Smooth muscle cell (in vitro differentiated cells): Measurements from ENCODE around the gene C2CD3. TPM values are rescaled to one million over a fixed set of nuclear protein-coding genes. Genes with fewer than 3 reads are reported as not detected.

Experiments
- DNase-seq: peaks from one replicate; lab custom pipeline; 2025; ENCODE audit not compliant: unreplicated experiment; lab: John Stamatoyannopoulos, UW
- H2AFZ ChIP-seq: fragments of 200-600 bp; sonication (generic); 2 replicates; pipeline ENCODE4 v1.6.0; 2016; ENCODE audit warnings: antibody characterized with exemption, low read depth, mild to moderate bottlenecking
- H3F3A ChIP-seq: fragments of 200-600 bp; sonication (generic); 2 replicates; pipeline ENCODE4 v1.6.0; 2017; ENCODE audit warnings: antibody characterized with exemption, low read depth
- H3K27ac ChIP-seq: fragments of 200-600 bp; sonication (generic); 2 replicates; pipeline ENCODE4 v1.5.1; 2016; ENCODE audit warnings: low read depth, mild to moderate bottlenecking
- H3K27me3 ChIP-seq: fragments of 200-600 bp; sonication (generic); 2 replicates; pipeline ENCODE4 v1.6.1; 2016; ENCODE audit warnings: low read depth, mild to moderate bottlenecking
- H3K36me3 ChIP-seq: fragments of 200-600 bp; sonication (generic); 2 replicates; pipeline ENCODE4 v1.5.1; 2016; ENCODE audit warnings: low read depth
- H3K4me1 ChIP-seq: fragments of 200-600 bp; sonication (generic); 2 replicates; pipeline ENCODE4 v1.5.1; 2016; ENCODE audit warnings: low read depth
- H3K4me2 ChIP-seq: fragments of 200-600 bp; sonication (generic); 2 replicates; pipeline ENCODE4 v1.6.0; 2016; ENCODE audit warnings: mild to moderate bottlenecking
- H3K4me3 ChIP-seq: fragments of 200-600 bp; sonication (generic); 2 replicates; pipeline ENCODE4 v1.5.1; 2016; ENCODE audit warnings: mild to moderate bottlenecking
- H3K79me2 ChIP-seq: fragments of 200-600 bp; sonication (generic); 2 replicates; pipeline ENCODE4 v1.6.0; 2016; ENCODE audit warnings: low read depth, mild to moderate bottlenecking
- H3K9ac ChIP-seq: fragments of 200-600 bp; sonication (generic); 2 replicates; pipeline ENCODE4 v1.6.0; 2016; ENCODE audit warnings: low read depth
- H3K9me3 ChIP-seq: fragments of 200-600 bp; sonication (generic); replicated peaks from 2 replicates; pipeline ENCODE4 v1.5.1; 2016; ENCODE audit warnings: low read depth
- H4K20me1 ChIP-seq: fragments of 200-600 bp; sonication (generic); 2 replicates; pipeline ENCODE4 v1.6.0; 2016; ENCODE audit warnings: low read depth
- WGBS: methylation state at CpG from one replicate; pipeline ENCODE4 v1.1.7; 2016; ENCODE audit warnings: low lambda C conversion rate; 5-methylcytosine and 5-hydroxymethylcytosine counted together
- polyA plus RNA-seq: library from polyadenylated mRNA; unstranded; fragments of >200 nt; fragmentation: Nextera tagmentation; extraction: Ambion mirVana; gene quantifications from 2 replicates; pipeline ENCODE4 v1.2.1, GENCODE V29; 2016
- total RNA-seq: library from RNA; depleted of rRNA; stranded (reverse); fragments of >200 nt; gene quantifications from 2 replicates; pipeline ENCODE4 v1.2.3, GENCODE V29; 2014
- TF ChIP-seq, protein P1 (sequence below): fragments of 200-600 bp; sonication (generic); IDR thresholded peaks from 2 replicates; pipeline ENCODE4 v1.5.1; 2017; ENCODE audit warnings: borderline replicate concordance, mild to moderate bottlenecking, antibody characterized with exemption; ENCODE audit not compliant: insufficient read depth, poor library complexity, severe bottlenecking

C2CD3 gene
- total and polyA plus RNA-seq, 2 experiments from 2014 or later: 4.9 to 24.1 TPM

DNA sequence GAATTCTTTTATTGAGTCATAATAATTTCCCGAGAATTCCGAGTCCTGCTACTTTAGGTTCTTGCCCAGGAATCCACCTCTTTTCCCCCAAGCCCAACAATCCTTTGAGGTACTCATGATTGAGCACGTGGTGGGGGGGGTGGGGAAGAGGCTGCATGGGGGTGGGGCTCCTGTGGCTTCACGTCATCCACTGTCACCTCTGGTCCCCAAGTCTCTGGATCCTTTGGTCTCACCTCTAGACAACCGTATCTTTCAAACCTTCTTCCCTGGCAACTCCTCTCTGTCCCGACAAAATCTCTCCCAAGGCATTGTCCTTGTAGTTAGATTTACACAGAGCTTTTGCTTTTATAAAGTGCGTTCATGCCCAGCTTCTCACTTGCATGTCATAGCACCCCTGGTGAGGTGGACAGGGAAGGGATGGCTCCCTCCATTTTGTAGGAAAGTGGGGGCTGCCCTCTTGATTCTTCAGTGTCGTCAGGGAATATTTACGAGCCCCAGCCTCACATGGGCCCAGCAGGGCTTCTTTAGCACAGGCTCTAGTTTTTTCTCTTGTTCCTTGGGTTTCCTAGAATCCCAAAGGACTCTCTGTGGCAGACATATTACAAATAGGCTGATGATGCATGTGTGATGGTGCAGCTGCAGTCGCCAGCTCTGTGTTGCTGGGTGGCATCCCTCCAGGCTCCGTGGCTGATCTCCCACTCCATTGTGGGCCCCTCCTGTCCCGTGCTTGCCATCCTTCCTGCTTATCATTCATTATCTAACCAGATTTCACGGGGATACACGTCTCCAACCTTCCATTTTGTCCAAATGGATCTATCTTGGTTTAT, 170.3 kb downstream of the C2CD3 start:
- Histone ChIP-seq H3K9me3 (no peaks in the 10 kb centered on the region), H2AFZ (no peak overlapping the region), H3K4me2 (no peak overlapping the region), H3K9ac (no peak overlapping the region), H3K27ac (no peak overlapping the region), H3K36me3 (no peaks in the 10 kb centered on the region), H3K27me3 (no peaks in the 10 kb centered on the region), H3K4me3 (no peak overlapping the region), H3K79me2 (no peaks in the 10 kb centered on the region), H3K4me1 (no peaks in the 10 kb centered on the region), H3F3A (no peaks in the 10 kb centered on the region), H4K20me1 (no peaks in the 10 kb centered on the region)
- 91% methylated on average over 14 of the region's 14 CpGs for WGBS
- TF ChIP-seq, protein P1, sequence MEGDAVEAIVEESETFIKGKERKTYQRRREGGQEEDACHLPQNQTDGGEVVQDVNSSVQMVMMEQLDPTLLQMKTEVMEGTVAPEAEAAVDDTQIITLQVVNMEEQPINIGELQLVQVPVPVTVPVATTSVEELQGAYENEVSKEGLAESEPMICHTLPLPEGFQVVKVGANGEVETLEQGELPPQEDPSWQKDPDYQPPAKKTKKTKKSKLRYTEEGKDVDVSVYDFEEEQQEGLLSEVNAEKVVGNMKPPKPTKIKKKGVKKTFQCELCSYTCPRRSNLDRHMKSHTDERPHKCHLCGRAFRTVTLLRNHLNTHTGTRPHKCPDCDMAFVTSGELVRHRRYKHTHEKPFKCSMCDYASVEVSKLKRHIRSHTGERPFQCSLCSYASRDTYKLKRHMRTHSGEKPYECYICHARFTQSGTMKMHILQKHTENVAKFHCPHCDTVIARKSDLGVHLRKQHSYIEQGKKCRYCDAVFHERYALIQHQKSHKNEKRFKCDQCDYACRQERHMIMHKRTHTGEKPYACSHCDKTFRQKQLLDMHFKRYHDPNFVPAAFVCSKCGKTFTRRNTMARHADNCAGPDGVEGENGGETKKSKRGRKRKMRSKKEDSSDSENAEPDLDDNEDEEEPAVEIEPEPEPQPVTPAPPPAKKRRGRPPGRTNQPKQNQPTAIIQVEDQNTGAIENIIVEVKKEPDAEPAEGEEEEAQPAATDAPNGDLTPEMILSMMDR: no peak
- DNase-seq: no peak

DNA sequence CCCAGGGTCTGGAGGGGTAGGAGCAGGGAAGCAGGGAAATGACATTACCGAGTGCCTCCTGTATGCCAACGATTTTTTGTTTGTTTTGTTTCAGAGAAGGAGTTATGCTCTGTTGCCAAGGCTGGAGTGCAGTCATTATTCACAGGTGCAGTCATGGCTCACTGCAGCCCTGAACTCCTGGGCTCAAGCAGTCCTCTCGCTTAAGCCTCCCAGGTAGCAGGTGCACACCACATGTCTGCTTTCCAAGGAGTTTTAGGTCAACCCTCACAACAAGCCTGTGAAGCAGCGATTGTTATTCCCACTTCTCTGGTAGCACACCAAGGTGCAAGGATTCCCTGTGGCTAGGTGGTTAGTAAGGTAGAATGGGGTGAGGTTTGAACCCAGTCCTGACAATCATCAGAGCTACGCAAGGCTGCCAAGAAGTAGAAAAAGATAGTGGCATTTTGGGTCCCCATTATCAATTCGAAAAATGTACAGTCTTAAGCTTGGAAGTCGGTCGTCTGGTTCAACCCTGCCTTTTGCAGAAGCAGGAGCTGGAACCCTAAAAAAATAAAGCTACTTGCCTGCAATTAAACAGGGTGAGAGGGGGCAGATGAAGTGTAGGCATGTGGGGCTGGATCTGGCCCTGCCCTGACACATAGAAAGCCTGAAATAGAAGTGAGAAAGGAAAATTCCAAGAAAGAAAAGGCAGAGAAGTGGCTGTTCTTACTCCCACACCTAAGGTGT, 171.1 kb downstream of the C2CD3 start:
- Histone ChIP-seq H4K20me1 (no peaks in the 10 kb centered on the region), H3K9me3 (no peaks in the 10 kb centered on the region), H3K27ac (no peak overlapping the region), H2AFZ (no peak overlapping the region), H3K9ac (no peak overlapping the region), H3K4me2 (no peak overlapping the region), H3K79me2 (no peaks in the 10 kb centered on the region), H3K4me3 (no peak overlapping the region), H3K36me3 (no peaks in the 10 kb centered on the region), H3F3A (no peaks in the 10 kb centered on the region), H3K27me3 (no peaks in the 10 kb centered on the region), H3K4me1 (no peaks in the 10 kb centered on the region)
- 85% methylated on average over 8 of the region's 8 CpGs for WGBS
- TF ChIP-seq, protein P1: no peak
- DNase-seq: no peak

DNA sequence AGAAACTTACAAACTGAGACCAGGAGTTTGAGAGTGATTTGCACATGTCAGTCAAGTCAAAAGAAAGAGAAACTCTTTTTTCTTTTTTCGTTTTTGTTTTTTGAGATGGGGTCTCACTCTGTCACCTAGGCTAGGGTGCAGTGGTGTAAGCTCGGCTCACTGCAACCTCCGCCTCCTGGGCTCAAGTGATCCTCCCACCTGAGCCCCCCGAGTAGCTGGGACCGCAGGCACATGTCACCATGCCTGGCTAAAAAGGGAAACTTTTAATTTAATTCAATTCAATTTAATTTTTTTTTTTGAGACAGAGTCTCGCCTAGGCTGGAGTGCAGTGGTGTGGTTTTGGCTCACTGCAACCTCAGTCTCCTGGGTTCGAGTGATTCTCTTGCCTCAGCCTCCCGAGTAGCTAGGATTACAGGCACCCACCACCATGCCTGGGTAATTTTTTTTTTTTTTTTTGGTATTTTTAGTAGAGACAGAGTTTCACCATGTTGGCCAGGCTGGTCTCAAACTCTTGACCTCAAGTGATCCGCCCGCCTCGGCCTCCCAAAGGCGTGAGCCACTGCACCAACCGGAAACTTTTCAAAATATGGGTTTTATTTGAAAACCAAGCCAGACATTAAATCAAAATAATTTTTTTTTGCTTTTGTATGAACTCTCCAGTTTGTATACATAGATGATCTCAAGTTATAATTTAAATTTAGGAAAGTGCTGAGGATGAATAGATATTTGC, 171.8 kb downstream of the C2CD3 start:
- Histone ChIP-seq H3K9ac (no peak overlapping the region), H3K9me3 (no peaks in the 10 kb centered on the region), H2AFZ (no peak overlapping the region), H3K27me3 (no peaks in the 10 kb centered on the region), H3K27ac (no peak overlapping the region), H3K36me3 (no peaks in the 10 kb centered on the region), H3K4me2 (no peak overlapping the region), H3F3A (no peaks in the 10 kb centered on the region), H3K4me3 (no peak overlapping the region), H4K20me1 (no peaks in the 10 kb centered on the region), H3K4me1 (no peaks in the 10 kb centered on the region), H3K79me2 (no peaks in the 10 kb centered on the region)
- TF ChIP-seq, protein P1: no peak
- 90% methylated on average over 13 of the region's 13 CpGs for whole genome bisulfite sequencing
- DNase-seq: no peak
